ENCODE results near the gene CTIF. TPM values are rescaled to one million over a fixed set of nuclear protein-coding genes. Genes with fewer than 3 reads are reported as not detected.

Gene CTIF
- total RNA-seq, 2 donors from 2014 or later: 30.6 to 61.2 TPM

DNA sequence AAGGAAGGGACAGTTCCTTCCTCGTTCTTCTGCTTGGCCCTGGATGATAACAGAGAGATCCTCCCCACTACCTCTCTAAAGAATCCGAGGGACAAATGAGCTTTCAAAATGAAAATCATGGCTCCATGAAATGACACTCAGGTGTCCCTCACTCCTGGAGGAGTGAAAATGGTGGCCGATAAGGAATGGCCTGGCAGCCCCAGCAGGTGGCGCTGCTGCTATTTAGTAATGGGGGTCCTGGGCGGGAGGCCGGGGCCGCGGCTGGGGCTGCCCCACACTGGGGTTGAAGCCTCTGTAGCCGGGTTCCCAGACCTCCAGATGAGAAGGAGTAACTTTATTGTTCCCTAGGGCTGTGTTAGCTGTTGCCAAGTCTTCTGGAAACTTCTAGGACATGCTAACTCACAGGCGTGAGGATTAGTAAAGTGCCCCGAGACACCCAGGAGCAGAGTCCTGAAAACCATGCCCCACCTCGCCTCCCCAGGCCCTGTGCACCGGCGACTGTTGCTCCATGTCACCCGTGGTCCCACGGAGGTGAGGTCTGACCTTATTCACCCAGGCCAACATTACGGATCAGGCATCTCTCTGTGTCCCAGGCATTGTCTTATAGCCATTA, 138.0 kb downstream of the CTIF start:
- Histone ChIP-seq H3K36me3 (no peaks in the 10 kb centered on the region), H3K9me3 (no peaks in the 10 kb centered on the region), H3K4me3 (no peak overlapping the region), H3K4me1 (peaks cover 0 to 74% of the 10 kb centered on the region in 2 donors), H3K27ac (peak overlapping the region in 1 of 2 donors; percentile 14), H3K27me3 (no peaks in the 10 kb centered on the region)
- TF ChIP-seq CTCF (IDR thresholded peaks at IDR 0.05): peak; percentile 75 to 95
- DNase-seq (ENCODE audit: low spot score): peak; percentile 83

- Histone ChIP-seq H3K9me3 (no peaks in the 10 kb centered on the region), H3K4me1 (peaks cover 0 to 74% of the 10 kb centered on the region in 2 donors), H3K36me3 (no peaks in the 10 kb centered on the region), H3K4me3 (no peak overlapping the region), H3K27me3 (no peaks in the 10 kb centered on the region), H3K27ac (no peak overlapping the region)
- DNase-seq (ENCODE audit: low spot score): no peak
- TF ChIP-seq CTCF (IDR thresholded peaks at IDR 0.05): no peak
Measured at GRCh38 chr18:48678237-48679115, 139.6 kb downstream of the CTIF start.

- TF ChIP-seq CTCF (IDR thresholded peaks at IDR 0.05): no peak
- H3K4me3 ChIP-seq: no peak overlapping the region
- no peaks in the 10 kb centered on the region for H3K27me3 ChIP-seq
- H3K4me1 ChIP-seq: peaks cover 0 to 66% of the 10 kb centered on the region in 2 donors
- H3K36me3 ChIP-seq: no peaks in the 10 kb centered on the region
- no peaks in the 10 kb centered on the region for H3K9me3 ChIP-seq
- DNase-seq (ENCODE audit: low spot score): no peak
- peak overlapping the region in 1 of 2 donors; percentile 83 for H3K27ac ChIP-seq
Measured at GRCh38 chr18:48679236-48679635, 140.4 kb downstream of the CTIF start.

- peak; percentile 96 for DNase-seq (ENCODE audit: low spot score)
- peak in 1 of 2 donors; percentile 13 for TF ChIP-seq CTCF (IDR thresholded peaks at IDR 0.05)
- Histone ChIP-seq H3K9me3 (no peaks in the 10 kb centered on the region), H3K36me3 (no peaks in the 10 kb centered on the region), H3K27me3 (no peaks in the 10 kb centered on the region), H3K4me3 (no peak overlapping the region), H3K4me1 (peaks cover 0 to 53% of the 10 kb centered on the region in 2 donors), H3K27ac (peak overlapping the region; percentile 82 to 83)
Measured at GRCh38 chr18:48680339-48681250, 141.8 kb downstream of the CTIF start.

GRCh38 chr18:48682768-48683167, 143.9 kb downstream of the CTIF start:
- Histone ChIP-seq H3K27me3 (no peaks in the 10 kb centered on the region), H3K4me3 (no peak overlapping the region), H3K9me3 (no peaks in the 10 kb centered on the region), H3K36me3 (peaks cover 5% of the 10 kb centered on the region), H3K27ac (no peak overlapping the region), H3K4me1 (peaks cover 0 to 42% of the 10 kb centered on the region in 2 donors)
- TF ChIP-seq CTCF (IDR thresholded peaks at IDR 0.05): no peak
- no peak for DNase-seq (ENCODE audit: low spot score)

Measured in right atrium auricular region (tissue), 2 donors.